K562 (cell line): Measurements from ENCODE around the gene DAB2IP. TPM values are rescaled to one million over a fixed set of nuclear protein-coding genes. Genes with fewer than 3 reads are reported as not detected.

ENCODE experiments used
- ATAC-seq: fragments of 200-7000 bp; cut with Tn5 transposase; 3 replicates; pipeline ENCODE4 v1.9.1; 2020; ENCODE audit warnings: moderate library complexity
- BruUV-seq: library from RNA; stranded (reverse); fragments of 400-500 nt; replicated peaks from 2 replicates; lab custom pipeline; 2021; lab: Mats Ljungman, UMichigan
- CTCF ChIA-PET: fragments of 300-600 bp; formaldehyde crosslinking; extraction: SDS; loops from one replicate; lab custom pipeline; 2021; ENCODE audit warnings: low intra/inter-chr PET ratio; lab: Yijun Ruan, JAX
- POLR2A ChIA-PET: fragments of 300-600, 350-650 bp; sonication (Branson Sonifier 250); formaldehyde crosslinking; extraction: SDS; loops from one replicate; lab custom pipeline; 2021; ENCODE audit warnings: antibody characterized with exemption, inconsistent platforms; lab: Yijun Ruan, JAX
- DNase-seq, 4 experiments: peaks; one replicate each; pipeline versions ENCODE4 v3.0.0 to v3.0.0-alpha.2; 2011 to 2018; ENCODE audit warnings: low spot score in 3 of 4, mixed read lengths in 3 of 4; ENCODE audit errors: extremely low read depth in 1 of 4
- FAIRE-seq: peaks from 2 replicates; lab custom pipeline; 2011; peaks lifted over from hg19 to GRCh38; lab: Jason Lieb, UNC
- H2AFZ ChIP-seq: 2 replicates; pipeline ENCODE4 v1.6.0; 2011; ENCODE audit warnings: low read depth, low read length, control low read depth, inconsistent platforms
- H3K27ac ChIP-seq: fragments of 200-600 bp; 3 replicates; pipeline ENCODE4 v1.8.0; 2011; ENCODE audit warnings: low read depth, mild to moderate bottlenecking, control low read depth, inconsistent platforms, low read length, moderate library complexity, mixed read lengths; ENCODE audit errors: extremely low read depth
- H3K27me3 ChIP-seq, 2 experiments: fragments of 300-600 bp in 1 of 2; 2 replicates in 1 of 2; 3 replicates in 1 of 2; pipeline versions ENCODE4 v1.6.0 to v1.8.0; 2011; ENCODE audit warnings: inconsistent platforms in 2 of 2, low read length in 2 of 2, mild to moderate bottlenecking in 1 of 2, mixed read lengths in 1 of 2, moderate library complexity in 1 of 2; ENCODE audit not compliant: control insufficient read depth in 2 of 2, insufficient read depth in 2 of 2
- H3K36me3 ChIP-seq: fragments of 300-600 bp; 3 replicates; pipeline ENCODE4 v1.8.0; 2011; ENCODE audit warnings: mild to moderate bottlenecking, low read length, inconsistent platforms; ENCODE audit not compliant: control insufficient read depth, insufficient read depth
- H3K4me1 ChIP-seq, 2 experiments: fragments of 200-600 bp in 1 of 2; replicated peaks in 1 of 2; 2 replicates in 1 of 2; 3 replicates in 1 of 2; pipeline versions ENCODE4 v1.5.1 to v1.8.0; 2011; ENCODE audit warnings: inconsistent platforms in 2 of 2, low read length in 2 of 2, mild to moderate bottlenecking in 1 of 2, mixed read lengths in 1 of 2, moderate library complexity in 1 of 2; ENCODE audit not compliant: control insufficient read depth in 2 of 2, insufficient read depth in 2 of 2
- H3K4me2 ChIP-seq: 2 replicates; pipeline ENCODE4 v1.6.1; 2011; ENCODE audit warnings: low read length, control low read depth, inconsistent platforms, mixed read lengths; ENCODE audit not compliant: insufficient read depth
- H3K4me3 ChIP-seq: fragments of 200-600 bp; sonication (generic), shearing (Covaris generic); 2 replicates; pipeline ENCODE4 v1.5.1; 2016; ENCODE audit warnings: control low read depth, inconsistent platforms
- H3K79me2 ChIP-seq: fragments of 200-600 bp; 3 replicates; pipeline ENCODE4 v1.8.0; 2011; ENCODE audit warnings: low read length, inconsistent platforms; ENCODE audit not compliant: control insufficient read depth, insufficient read depth
- H3K9ac ChIP-seq, 2 experiments: 2 replicates each; pipeline versions ENCODE4 v1.6.0 to v1.6.1; 2011; ENCODE audit warnings: low read depth in 2 of 2, low read length in 2 of 2, control low read depth in 1 of 2, inconsistent platforms in 1 of 2, mild to moderate bottlenecking in 1 of 2, mixed read lengths in 1 of 2; ENCODE audit not compliant: insufficient read depth in 1 of 2
- H3K9me1 ChIP-seq: one replicate; pipeline ENCODE4 v1.6.0; 2011; ENCODE audit warnings: inconsistent platforms, mild to moderate bottlenecking, low read length, moderate library complexity; ENCODE audit not compliant: control insufficient read depth, insufficient read depth
- H3K9me3 ChIP-seq: replicated peaks from 2 replicates; pipeline ENCODE4 v1.5.1; 2011; ENCODE audit warnings: low read depth, low read length, inconsistent platforms; ENCODE audit not compliant: control insufficient read depth, insufficient read depth
- H4K20me1 ChIP-seq: replicated peaks from 2 replicates; pipeline ENCODE4 v1.6.1; 2011; ENCODE audit warnings: low read length, inconsistent platforms, mixed read lengths; ENCODE audit not compliant: control insufficient read depth, insufficient read depth
- NFIX ChIP-seq: fragments of 250-450 bp; sonication (Bioruptor Pico); IDR thresholded peaks from 2 replicates; pipeline ENCODE4 v1.4.0; 2020; ENCODE audit warnings: low read depth, mild to moderate bottlenecking, moderate library complexity
- RBFOX2 ChIP-seq: fragments of 200-400 bp; formaldehyde crosslinking; IDR thresholded peaks from 2 replicates; pipeline ENCODE4 v1.6.1; 2017; ENCODE audit warnings: low read depth, mild to moderate bottlenecking, low read length, moderate library complexity
- RFX1 ChIP-seq: fragments of 450-650 bp; IDR thresholded peaks from 2 replicates; pipeline ENCODE4 v1.6.1; 2016; ENCODE audit warnings: mild to moderate bottlenecking, moderate library complexity
- ZFP36 ChIP-seq: fragments of 150-350 bp; IDR thresholded peaks from 2 replicates; pipeline ENCODE4 v1.6.1; 2018; ENCODE audit warnings: low read length, low read depth; ENCODE audit not compliant: partially characterized antibody
- ZNF316 ChIP-seq: fragments of 450-650 bp; IDR thresholded peaks from 2 replicates; pipeline ENCODE4 v1.6.1; 2016
- WGBS: fragments of 100-300 bp; shearing (Covaris generic); methylation state at CpG from one replicate; pipeline ENCODE4 v1.1.6; 2016; ENCODE audit warnings: low coverage, mixed read lengths; ENCODE audit not compliant: insufficient coverage; ENCODE audit errors: missing lambda C conversion rate; 5-methylcytosine and 5-hydroxymethylcytosine counted together
- in situ Hi-C: fragments of 300-500 bp; cut with MboI; formaldehyde crosslinking; loops from 4 replicates; pipeline ENCODE4 v1.15.0; 2018; ENCODE audit warnings: inconsistent platforms, mixed read lengths
- intact Hi-C: fragments of 100-400 bp; cut with micrococcal nuclease; formaldehyde crosslinking; loops from 2 replicates; pipeline ENCODE4 v1.14.2; 2022
- polyA plus RNA-seq, 8 experiments: library from polyadenylated mRNA; depleted of rRNA in 4 of 8; stranded (reverse) in 5 of 8; unstranded in 3 of 8; fragments of >200 nt; fragmentation: Nextera tagmentation in 2 of 8; fragmentation: Illumina TruSeq in 1 of 8; extraction: Ambion mirVana in 2 of 8; extraction: Trizol in 1 of 8; gene quantifications; 2 replicates each; pipeline versions ENCODE4 v1.2.1 to v1.2.3, GENCODE V29; 2011 to 2014; ENCODE audit warnings: inconsistent platforms in 1 of 8, missing spikeins in 1 of 8
- total RNA-seq, 7 experiments: library from RNA; depleted of rRNA in 6 of 7; stranded (reverse); fragments of >200 nt in 6 of 7; fragmentation: Illumina TruSeq in 2 of 7; extraction: Trizol in 2 of 7; gene quantifications; 2 replicates each; pipeline versions ENCODE4 v1.2.1 to v1.2.3, GENCODE V29; 2011 to 2021; ENCODE audit warnings: low replicate concordance in 1 of 7
- TF ChIP-seq, protein P1 (sequence below): sonication (generic); formaldehyde crosslinking; IDR thresholded peaks from 2 replicates; pipeline ENCODE4 v1.8.0; 2022; ENCODE audit warnings: mild to moderate bottlenecking, missing genetic modification reagents
- TF ChIP-seq, protein P2 (sequence below): conservative IDR thresholded peaks from 2 replicates; pipeline ENCODE4 v1.6.1; 2011; ENCODE audit warnings: low read depth, mild to moderate bottlenecking, low read length; ENCODE audit not compliant: control insufficient read depth
- TF ChIP-seq, protein P3 (sequence below): fragments of 450-650 bp; IDR thresholded peaks from 2 replicates; pipeline ENCODE4 v1.6.1; 2016; ENCODE audit warnings: missing biosample characterization, missing genetic modification characterization
- TF ChIP-seq, protein P4 (sequence below), 2 experiments: IDR thresholded peaks; 2 replicates each; pipeline ENCODE4 v1.6.1; 2012; ENCODE audit warnings: improper control_type of control experiment in 2 of 2, low read depth in 2 of 2, low read length in 2 of 2, borderline replicate concordance in 1 of 2
- TF ChIP-seq, protein P5 (sequence below): fragments of 450-650 bp; IDR thresholded peaks from 2 replicates; pipeline ENCODE4 v1.6.1; 2016

The DAB2IP gene
- total and polyA plus RNA-seq, 9 of the 15 experiments (the other 6 are each of a cell fraction or from before 2014, with no cell fraction given) = 0.04 to 0.31 (median 0.08) TPM; not detected in 5

DNA sequence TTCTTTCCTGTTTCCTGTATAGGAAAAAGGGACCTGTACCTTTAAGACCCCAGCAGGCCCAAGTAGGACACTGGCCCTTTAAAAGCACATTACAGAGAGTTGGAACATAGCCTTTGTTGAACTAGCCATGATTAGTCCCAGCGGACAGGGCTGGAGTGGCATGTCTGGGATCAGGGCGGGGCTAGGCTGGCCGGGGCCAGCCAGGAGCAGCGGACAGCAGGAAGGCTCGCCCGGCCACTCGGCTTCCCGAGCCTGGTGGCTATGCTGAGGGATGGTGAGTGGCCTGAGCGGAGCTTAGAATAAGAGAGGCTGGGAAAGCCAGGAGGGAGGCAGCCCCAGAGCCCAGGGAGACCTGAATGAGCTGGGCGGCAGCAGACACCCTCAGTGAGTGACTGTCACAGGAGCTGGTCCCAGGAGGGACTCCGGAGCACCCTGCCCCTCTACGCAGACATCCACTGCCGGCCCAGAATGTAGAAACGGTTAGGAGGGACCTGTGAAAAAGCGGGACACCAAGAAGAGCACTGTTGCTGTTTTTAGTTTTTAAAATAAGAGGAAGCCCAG lies 92.1 kb downstream of the DAB2IP start:
- no peak overlapping the region for H3K9ac ChIP-seq
- H4K20me1 ChIP-seq = peaks cover 13% of the 10 kb centered on the region; the same call in 1 of the 2 replicates
- intact Hi-C loops (loop anchor here (1.0 kb wide), 1 partner anchor 251 kb away; no protein-coding TSS in a partner anchor), in situ Hi-C loops (no loop called here)
- POLR2A ChIA-PET = interaction anchor here (1.9 kb wide), 1 partner anchor 10 kb away, joined by 8 read pairs; no protein-coding TSS in a partner anchor
- TF ChIP-seq, protein P1, sequence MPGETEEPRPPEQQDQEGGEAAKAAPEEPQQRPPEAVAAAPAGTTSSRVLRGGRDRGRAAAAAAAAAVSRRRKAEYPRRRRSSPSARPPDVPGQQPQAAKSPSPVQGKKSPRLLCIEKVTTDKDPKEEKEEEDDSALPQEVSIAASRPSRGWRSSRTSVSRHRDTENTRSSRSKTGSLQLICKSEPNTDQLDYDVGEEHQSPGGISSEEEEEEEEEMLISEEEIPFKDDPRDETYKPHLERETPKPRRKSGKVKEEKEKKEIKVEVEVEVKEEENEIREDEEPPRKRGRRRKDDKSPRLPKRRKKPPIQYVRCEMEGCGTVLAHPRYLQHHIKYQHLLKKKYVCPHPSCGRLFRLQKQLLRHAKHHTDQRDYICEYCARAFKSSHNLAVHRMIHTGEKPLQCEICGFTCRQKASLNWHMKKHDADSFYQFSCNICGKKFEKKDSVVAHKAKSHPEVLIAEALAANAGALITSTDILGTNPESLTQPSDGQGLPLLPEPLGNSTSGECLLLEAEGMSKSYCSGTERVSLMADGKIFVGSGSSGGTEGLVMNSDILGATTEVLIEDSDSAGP (CRISPR knock-in tag) = peak; percentile 81
- TF ChIP-seq, protein P2, sequence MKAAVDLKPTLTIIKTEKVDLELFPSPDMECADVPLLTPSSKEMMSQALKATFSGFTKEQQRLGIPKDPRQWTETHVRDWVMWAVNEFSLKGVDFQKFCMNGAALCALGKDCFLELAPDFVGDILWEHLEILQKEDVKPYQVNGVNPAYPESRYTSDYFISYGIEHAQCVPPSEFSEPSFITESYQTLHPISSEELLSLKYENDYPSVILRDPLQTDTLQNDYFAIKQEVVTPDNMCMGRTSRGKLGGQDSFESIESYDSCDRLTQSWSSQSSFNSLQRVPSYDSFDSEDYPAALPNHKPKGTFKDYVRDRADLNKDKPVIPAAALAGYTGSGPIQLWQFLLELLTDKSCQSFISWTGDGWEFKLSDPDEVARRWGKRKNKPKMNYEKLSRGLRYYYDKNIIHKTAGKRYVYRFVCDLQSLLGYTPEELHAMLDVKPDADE = no peak
- TF ChIP-seq RFX1 (no peak), ZFP36 (no peak), NFIX (no peak), ZNF316 (no peak), RBFOX2 (no peak)
- TF ChIP-seq, protein P3, sequence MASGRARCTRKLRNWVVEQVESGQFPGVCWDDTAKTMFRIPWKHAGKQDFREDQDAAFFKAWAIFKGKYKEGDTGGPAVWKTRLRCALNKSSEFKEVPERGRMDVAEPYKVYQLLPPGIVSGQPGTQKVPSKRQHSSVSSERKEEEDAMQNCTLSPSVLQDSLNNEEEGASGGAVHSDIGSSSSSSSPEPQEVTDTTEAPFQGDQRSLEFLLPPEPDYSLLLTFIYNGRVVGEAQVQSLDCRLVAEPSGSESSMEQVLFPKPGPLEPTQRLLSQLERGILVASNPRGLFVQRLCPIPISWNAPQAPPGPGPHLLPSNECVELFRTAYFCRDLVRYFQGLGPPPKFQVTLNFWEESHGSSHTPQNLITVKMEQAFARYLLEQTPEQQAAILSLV = no peak
- TF ChIP-seq, protein P4, sequence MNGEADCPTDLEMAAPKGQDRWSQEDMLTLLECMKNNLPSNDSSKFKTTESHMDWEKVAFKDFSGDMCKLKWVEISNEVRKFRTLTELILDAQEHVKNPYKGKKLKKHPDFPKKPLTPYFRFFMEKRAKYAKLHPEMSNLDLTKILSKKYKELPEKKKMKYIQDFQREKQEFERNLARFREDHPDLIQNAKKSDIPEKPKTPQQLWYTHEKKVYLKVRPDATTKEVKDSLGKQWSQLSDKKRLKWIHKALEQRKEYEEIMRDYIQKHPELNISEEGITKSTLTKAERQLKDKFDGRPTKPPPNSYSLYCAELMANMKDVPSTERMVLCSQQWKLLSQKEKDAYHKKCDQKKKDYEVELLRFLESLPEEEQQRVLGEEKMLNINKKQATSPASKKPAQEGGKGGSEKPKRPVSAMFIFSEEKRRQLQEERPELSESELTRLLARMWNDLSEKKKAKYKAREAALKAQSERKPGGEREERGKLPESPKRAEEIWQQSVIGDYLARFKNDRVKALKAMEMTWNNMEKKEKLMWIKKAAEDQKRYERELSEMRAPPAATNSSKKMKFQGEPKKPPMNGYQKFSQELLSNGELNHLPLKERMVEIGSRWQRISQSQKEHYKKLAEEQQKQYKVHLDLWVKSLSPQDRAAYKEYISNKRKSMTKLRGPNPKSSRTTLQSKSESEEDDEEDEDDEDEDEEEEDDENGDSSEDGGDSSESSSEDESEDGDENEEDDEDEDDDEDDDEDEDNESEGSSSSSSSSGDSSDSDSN (IDR thresholded peaks at IDR 0.05; ENCODE audit: borderline replicate concordance in 1 of 2, low read depth in 2 of 2, low read length in 2 of 2) = 0 out of 4 replicates have a peak, but pooled peaks of 1 of the 2 experiments have one; percentile 34
- TF ChIP-seq, protein P5, sequence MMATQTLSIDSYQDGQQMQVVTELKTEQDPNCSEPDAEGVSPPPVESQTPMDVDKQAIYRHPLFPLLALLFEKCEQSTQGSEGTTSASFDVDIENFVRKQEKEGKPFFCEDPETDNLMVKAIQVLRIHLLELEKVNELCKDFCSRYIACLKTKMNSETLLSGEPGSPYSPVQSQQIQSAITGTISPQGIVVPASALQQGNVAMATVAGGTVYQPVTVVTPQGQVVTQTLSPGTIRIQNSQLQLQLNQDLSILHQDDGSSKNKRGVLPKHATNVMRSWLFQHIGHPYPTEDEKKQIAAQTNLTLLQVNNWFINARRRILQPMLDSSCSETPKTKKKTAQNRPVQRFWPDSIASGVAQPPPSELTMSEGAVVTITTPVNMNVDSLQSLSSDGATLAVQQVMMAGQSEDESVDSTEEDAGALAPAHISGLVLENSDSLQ = peak; percentile 31
- H3K4me3 ChIP-seq = no peak overlapping the region
- 2% methylated on average over 15 of the region's 15 CpGs for WGBS
- no peak for FAIRE-seq
- peaks cover 0 to 4% of the 10 kb centered on the region in 2 experiments; a peak in 1 of 5 replicates for H3K4me1 ChIP-seq
- DNase-seq = peak in 3 of 4 experiments; percentile 26 to 59 (median 56)
- peak; percentile 86 for ATAC-seq
- CTCF ChIA-PET = no interaction called here
- peaks cover 13 to 64% of the 10 kb centered on the region in 2 experiments; a peak in 4 of 5 replicates for H3K27me3 ChIP-seq
- H3K79me2 ChIP-seq = no peaks in the 10 kb centered on the region
- no peak overlapping the region for H3K27ac ChIP-seq
- BruUV-seq = no TSS peak
- no peaks in the 10 kb centered on the region for H3K9me3 ChIP-seq
- H3K4me2 ChIP-seq = no peak overlapping the region
- H3K9me1 ChIP-seq = no peaks in the 10 kb centered on the region
- H3K36me3 ChIP-seq = no peaks in the 10 kb centered on the region
- H2AFZ ChIP-seq = no peak overlapping the region
